ENCODE measurements around the gene FOXP4.

DNA sequence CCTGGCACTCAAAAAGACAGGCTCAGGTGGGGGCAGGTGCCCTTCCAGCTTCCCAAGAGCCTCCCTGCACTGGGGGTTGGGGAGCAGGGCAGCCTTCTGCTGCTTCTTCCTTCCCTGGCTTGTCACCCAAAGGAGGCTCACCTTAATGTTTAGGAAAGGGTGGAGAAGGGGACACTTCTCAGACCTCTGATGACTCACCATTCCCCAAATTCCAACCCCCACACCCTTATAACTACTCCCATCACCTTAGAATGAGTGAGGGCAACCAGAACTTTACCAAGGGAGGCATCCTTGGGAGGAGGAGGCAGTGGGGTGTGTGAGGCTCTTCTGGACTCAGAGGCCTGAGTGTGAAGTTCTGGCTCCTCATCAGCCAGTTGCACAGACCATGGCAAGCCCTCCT is 15.2 kb upstream of the FOXP4 start:
- TF ChIP-seq, protein P1, sequence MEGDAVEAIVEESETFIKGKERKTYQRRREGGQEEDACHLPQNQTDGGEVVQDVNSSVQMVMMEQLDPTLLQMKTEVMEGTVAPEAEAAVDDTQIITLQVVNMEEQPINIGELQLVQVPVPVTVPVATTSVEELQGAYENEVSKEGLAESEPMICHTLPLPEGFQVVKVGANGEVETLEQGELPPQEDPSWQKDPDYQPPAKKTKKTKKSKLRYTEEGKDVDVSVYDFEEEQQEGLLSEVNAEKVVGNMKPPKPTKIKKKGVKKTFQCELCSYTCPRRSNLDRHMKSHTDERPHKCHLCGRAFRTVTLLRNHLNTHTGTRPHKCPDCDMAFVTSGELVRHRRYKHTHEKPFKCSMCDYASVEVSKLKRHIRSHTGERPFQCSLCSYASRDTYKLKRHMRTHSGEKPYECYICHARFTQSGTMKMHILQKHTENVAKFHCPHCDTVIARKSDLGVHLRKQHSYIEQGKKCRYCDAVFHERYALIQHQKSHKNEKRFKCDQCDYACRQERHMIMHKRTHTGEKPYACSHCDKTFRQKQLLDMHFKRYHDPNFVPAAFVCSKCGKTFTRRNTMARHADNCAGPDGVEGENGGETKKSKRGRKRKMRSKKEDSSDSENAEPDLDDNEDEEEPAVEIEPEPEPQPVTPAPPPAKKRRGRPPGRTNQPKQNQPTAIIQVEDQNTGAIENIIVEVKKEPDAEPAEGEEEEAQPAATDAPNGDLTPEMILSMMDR (IDR thresholded peaks at IDR 0.05) = no peak
- TF ChIP-seq POLR2A (IDR thresholded peaks at IDR 0.05) (no peak), POLR2AphosphoS5 (IDR thresholded peaks at IDR 0.05) (no peak), EP300 (IDR thresholded peaks at IDR 0.05) (no peak)

Measured in sigmoid colon (tissue), 4 donors.